ENCODE results near the gene FGFRL1. TPM values are rescaled to one million over a fixed set of nuclear protein-coding genes. Genes with fewer than 3 reads are reported as not detected.

FGFRL1 gene
- total RNA-seq, 1 experiment from 2014 or later = 26.1 TPM

DNA sequence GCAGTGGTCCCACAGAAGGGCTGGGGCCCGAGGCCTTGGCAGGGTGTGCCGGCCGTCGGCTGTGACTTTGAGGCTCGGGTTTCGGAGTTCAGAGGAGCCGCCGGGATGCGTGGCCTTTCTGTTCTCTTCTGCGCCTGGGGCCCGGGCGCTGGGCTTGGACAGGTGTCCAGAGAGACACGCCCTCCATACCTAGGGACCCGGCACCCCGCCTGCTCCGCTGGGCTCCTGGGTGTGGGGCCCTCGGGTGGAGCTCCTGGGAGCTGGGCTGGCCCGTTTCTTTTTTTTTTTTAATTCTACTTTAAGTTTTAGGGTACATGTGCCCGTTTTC lies 11.3 kb downstream of the FGFRL1 start:
- no peak overlapping the region for H4K5ac ChIP-seq (ENCODE audit: insufficient read length, low read depth, low read length)
- H3K4me2 ChIP-seq (ENCODE audit: insufficient read depth, insufficient read length, low read length) = no peak overlapping the region
- no peak overlapping the region for H2BK120ac ChIP-seq (ENCODE audit: low read depth, low read length, poor library complexity, severe bottlenecking)
- Mint-ChIP-seq H3K36me3 (ENCODE audit: insufficient read depth in 1 of 3, low read depth in 3 of 3) (peaks cover 8 to 13% (median 12%) of the 10 kb centered on the region in 3 experiments; a peak in 6 of 7 replicates), H3K4me1 (peaks cover 4 to 17% of the 10 kb centered on the region in 2 experiments; a peak in 3 of 4 replicates), H3K27ac (no peak overlapping the region), H3K4me3 (no peak overlapping the region), H3K27me3 (ENCODE audit: low read depth) (no peaks in the 10 kb centered on the region), H3K9me3 (peaks cover 0 to 2% of the 10 kb centered on the region in 2 experiments; a peak in 1 of 5 replicates)
- H3K23me2 ChIP-seq (ENCODE audit: insufficient read length, low read depth, low read length, poor library complexity, severe bottlenecking) = no peaks in the 10 kb centered on the region
- no peak overlapping the region for H2BK15ac ChIP-seq (ENCODE audit: low read depth, low read length)
- DNase-seq = no peak
- H4K91ac ChIP-seq (ENCODE audit: insufficient read length, low read depth, low read length) = no peak overlapping the region
- no peaks in the 10 kb centered on the region for H3K79me1 ChIP-seq (ENCODE audit: insufficient read depth, low read depth, low read length, poor library complexity, severe bottlenecking)
- H3K79me2 ChIP-seq (ENCODE audit: insufficient read depth, low read length) = no peaks in the 10 kb centered on the region
- H3T11ph ChIP-seq (ENCODE audit: low read length) = no peak overlapping the region
- no peak overlapping the region for H2BK20ac ChIP-seq (ENCODE audit: low read depth, low read length, poor library complexity, severe bottlenecking)
- no peak overlapping the region for H2AFZ ChIP-seq (ENCODE audit: low read length)
- no peak overlapping the region for H2BK12ac ChIP-seq (ENCODE audit: insufficient read length, low read depth, low read length)
- no peak overlapping the region for H3K9ac ChIP-seq (ENCODE audit: extremely low read depth, insufficient read length, low read length)
- H3K14ac ChIP-seq (ENCODE audit: insufficient read depth, low read length) = no peak overlapping the region
- no peak overlapping the region for H3K27ac ChIP-seq (ENCODE audit: insufficient read length, low read depth, low read length)
- no peaks in the 10 kb centered on the region for H4K20me1 ChIP-seq (ENCODE audit: control insufficient read depth, insufficient read depth, insufficient read length)
- H3K56ac ChIP-seq (ENCODE audit: insufficient read length, low read depth, low read length) = no peak overlapping the region
- TF ChIP-seq CTCF (conservative IDR thresholded peaks at IDR 0.05) = no peak
- no peaks in the 10 kb centered on the region for H3K9me3 ChIP-seq (ENCODE audit: control insufficient read depth, low read depth, low read length)
- H3K4me1 ChIP-seq (ENCODE audit: insufficient read depth, low read length) = no peaks in the 10 kb centered on the region; the same call in 1 of the 2 replicates
- H2AK5ac ChIP-seq (ENCODE audit: insufficient read length, low read length) = no peak overlapping the region
- no CpG with 5 or more reads among the region's 19 CpGs for WGBS (ENCODE audit: extremely low coverage, insufficient read length, low lambda C conversion rate)
- H3K27me3 ChIP-seq (ENCODE audit: insufficient read depth, low read length) = no peaks in the 10 kb centered on the region
- no peak overlapping the region for H3K23ac ChIP-seq (ENCODE audit: insufficient read length, low read depth, low read length)
- no peak overlapping the region for H3K18ac ChIP-seq (ENCODE audit: insufficient read length, low read depth, low read length)
- no peak overlapping the region for H4K8ac ChIP-seq (replicated peaks; ENCODE audit: insufficient read length, low read depth, low read length)
- H3K4ac ChIP-seq (ENCODE audit: low read depth, low read length) = no peak overlapping the region
- H2BK5ac ChIP-seq (ENCODE audit: insufficient read length, low read length) = no peak overlapping the region

All from H9 (cell line).